ENCODE measurements around the gene GUCY2C.

GUCY2C gene

GRCh38 chr12:14681625-14682024, 14.8 kb downstream of the GUCY2C start:
- DNase-seq, result no peak

GRCh38 chr12:14681190-14681589, 15.2 kb downstream of the GUCY2C start:
- DNase-seq, result no peak

GRCh38 chr12:14678547-14679150, 17.8 kb downstream of the GUCY2C start:
- DNase-seq, result no peak

- DNase-seq, result no peak
Observed at GRCh38 chr12:14668591-14668990, 27.8 kb downstream of the GUCY2C start.

- no peak for DNase-seq
Observed at GRCh38 chr12:14665354-14666348, 30.7 kb downstream of the GUCY2C start.

- peak; percentile 21 for DNase-seq
Observed at GRCh38 chr12:14664434-14665023, 31.9 kb downstream of the GUCY2C start.

GRCh38 chr12:14663002-14663401, 33.4 kb downstream of the GUCY2C start:
- DNase-seq, result no peak

GRCh38 chr12:14656846-14657245, 39.6 kb downstream of the GUCY2C start:
- no peak for DNase-seq

- DNase-seq, result no peak
Observed at GRCh38 chr12:14655284-14655683, 41.1 kb downstream of the GUCY2C start.

GRCh38 chr12:14654842-14655241, 41.6 kb downstream of the GUCY2C start:
- no peak for DNase-seq

GRCh38 chr12:14654416-14654815, 42.0 kb downstream of the GUCY2C start:
- DNase-seq, result no peak

- no peak for DNase-seq
Observed at GRCh38 chr12:14652483-14652882, 43.9 kb downstream of the GUCY2C start.

- DNase-seq, result no peak
Observed at GRCh38 chr12:14651371-14651770, 45.0 kb downstream of the GUCY2C start.

- DNase-seq, result no peak
Observed at GRCh38 chr12:14650789-14651188, 45.6 kb downstream of the GUCY2C start.

GRCh38 chr12:14647028-14647750, 49.2 kb downstream of the GUCY2C start:
- DNase-seq, result no peak

GRCh38 chr12:14643251-14643650, 53.1 kb downstream of the GUCY2C start:
- no peak for DNase-seq

GRCh38 chr12:14638066-14638465, 58.3 kb downstream of the GUCY2C start:
- DNase-seq, result peak; percentile 5

- DNase-seq, result peak; percentile 24
Observed at GRCh38 chr12:14635776-14636175, 60.6 kb downstream of the GUCY2C start.

- DNase-seq, result no peak
Observed at GRCh38 chr12:14630793-14631192, 65.6 kb downstream of the GUCY2C start.

GRCh38 chr12:14629832-14630710, 66.3 kb downstream of the GUCY2C start:
- DNase-seq, result peak; percentile 67

- no peak for DNase-seq
Observed at GRCh38 chr12:14628771-14629170, 67.6 kb downstream of the GUCY2C start.

- no peak for DNase-seq
Observed at GRCh38 chr12:14621826-14622225, 74.6 kb downstream of the GUCY2C start.

All from fibroblast of skin of scalp (primary cell).